NCI-H446 treated with DMSO at 0.1 percent for 48 hours (cell line): ENCODE measurements around the gene EXOC4.
"Not testable (repeated sequence)": the region's sequence is repeated elsewhere in the genome, so short reads cannot be mapped to it uniquely, and the experiment has no call there.

Source experiments
- DNase-seq: peaks from one replicate; lab custom pipeline; 2025; lab: John Stamatoyannopoulos, UW

Gene EXOC4

GRCh38 chr7:133315332-133316040, 62.6 kb downstream of the EXOC4 start:
- no peak for DNase-seq

DNA sequence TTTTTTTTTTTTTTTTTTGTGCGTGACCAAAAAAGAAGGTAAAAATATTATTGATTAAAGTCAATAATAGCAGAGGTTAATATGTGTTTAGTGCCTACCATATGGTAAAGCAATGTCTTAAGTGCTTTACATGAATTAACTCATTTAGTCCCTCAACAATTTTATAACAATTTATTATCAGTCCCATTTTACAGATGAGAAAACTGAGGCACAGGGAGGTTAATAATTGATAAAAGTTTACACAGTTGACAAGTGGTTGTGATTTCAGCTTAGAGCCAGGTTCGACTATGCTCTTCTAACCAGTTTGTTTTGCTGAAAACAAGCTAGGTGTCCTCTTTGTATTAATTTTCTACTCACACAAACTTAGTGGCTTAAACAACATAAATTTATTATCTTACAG, 67.0 kb downstream of the EXOC4 start:
- DNase-seq: no peak

DNA sequence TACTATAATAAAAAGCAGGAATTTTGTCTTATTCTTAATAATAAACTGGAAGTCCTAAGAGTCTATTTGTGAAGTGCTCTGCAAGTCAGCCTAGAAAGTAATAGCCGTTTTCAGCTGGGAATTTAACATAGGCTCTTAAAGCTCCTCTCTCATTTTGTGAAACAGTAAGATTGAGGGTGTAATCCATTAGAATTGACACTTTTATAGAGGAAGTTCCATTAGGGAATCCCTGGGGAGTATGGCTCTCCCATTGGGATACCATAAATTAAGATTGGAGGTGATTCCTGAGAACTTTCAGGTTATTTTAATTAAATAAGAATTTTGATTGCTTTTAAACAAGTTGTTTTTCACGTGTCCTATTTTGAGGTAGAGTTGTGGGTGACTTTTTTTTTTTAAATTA, 68.0 kb downstream of the EXOC4 start:
- DNase-seq: no peak

GRCh38 chr7:133321366-133321765, 68.5 kb downstream of the EXOC4 start:
- DNase-seq: not testable (repeated sequence)

DNA sequence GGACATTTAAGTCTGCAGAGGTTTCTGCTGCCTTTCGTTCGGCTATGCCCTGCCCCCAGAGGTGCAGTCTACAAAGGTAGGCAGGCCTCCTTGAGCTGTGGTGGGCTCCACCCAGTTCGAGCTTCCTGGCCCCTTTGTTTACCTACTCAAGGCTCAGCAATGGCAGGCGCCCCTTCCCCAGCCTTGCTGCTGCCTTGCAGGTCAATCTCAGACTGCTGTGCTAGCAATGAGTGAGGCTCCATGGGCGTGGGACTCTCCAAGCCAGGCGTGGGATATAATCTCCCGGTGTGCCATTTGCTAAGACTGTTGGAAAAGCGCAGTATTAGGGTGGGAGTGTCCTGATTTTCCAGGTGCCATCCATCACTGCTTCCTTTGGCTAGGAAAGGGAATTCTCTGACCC, 73.9 kb downstream of the EXOC4 start:
- not testable (repeated sequence) for DNase-seq

GRCh38 chr7:133328021-133328420, 75.1 kb downstream of the EXOC4 start:
- not testable (repeated sequence) for DNase-seq

DNA sequence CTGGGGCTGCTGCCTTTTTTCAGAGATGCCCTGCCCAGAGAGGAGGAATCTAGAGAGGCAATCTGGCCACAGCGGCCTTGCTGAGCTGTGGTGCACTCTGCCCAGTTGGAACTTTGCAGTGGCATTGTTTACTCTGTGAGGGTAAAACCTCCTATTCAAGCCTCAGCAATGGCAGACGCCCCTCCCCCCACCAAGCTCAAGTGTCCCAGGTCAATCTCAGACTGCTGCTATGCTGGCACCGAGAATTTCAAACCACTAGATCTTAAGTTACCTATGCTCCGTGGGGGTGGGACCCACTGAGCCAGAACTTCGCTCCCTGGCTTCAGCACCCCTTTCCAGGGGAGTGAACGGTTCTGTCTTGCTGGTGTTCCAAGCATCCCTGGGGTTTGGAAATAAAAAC, 77.2 kb downstream of the EXOC4 start:
- no peak for DNase-seq

- no peak for DNase-seq
Observed at GRCh38 chr7:133331861-133332260, 79.0 kb downstream of the EXOC4 start.

DNA sequence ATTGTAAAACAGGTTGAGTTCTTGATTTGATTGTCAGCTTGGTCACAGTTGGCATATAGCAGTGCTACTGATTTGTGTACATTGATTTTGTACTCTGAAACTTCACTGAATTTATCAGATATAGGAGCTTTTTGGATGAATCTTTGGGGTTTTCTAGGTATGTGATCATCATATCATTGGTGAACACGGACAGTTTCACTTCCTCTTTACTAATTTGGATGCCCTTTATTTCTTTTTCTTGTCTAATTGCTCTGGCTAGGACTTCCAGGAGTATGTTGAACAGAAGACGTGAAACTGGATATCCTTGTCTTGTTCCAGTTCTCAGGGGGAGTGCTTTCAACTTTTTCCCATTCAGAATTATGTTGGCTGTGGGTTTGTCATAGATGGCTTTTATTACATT, 86.9 kb downstream of the EXOC4 start:
- DNase-seq: no peak

DNA sequence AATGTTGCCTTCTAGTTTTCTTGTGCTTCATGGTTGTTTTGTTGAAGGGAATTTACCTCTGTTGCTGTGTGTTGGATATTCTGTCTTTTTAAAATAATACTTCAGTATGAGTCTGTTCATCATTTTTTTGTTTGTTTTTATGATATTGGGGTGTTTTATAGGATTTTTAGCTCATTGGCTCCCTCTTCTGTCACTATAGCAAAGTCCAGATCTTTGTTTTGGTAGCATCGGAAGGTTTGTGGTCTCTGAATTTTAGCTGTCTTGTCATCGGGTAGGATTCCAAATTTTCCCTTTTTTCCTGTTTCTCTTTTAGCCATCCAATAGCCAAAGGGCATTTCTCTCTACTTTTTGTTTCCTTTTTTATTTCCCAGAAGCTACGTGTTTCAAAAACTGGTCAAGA, 91.4 kb downstream of the EXOC4 start:
- DNase-seq: no peak

DNA sequence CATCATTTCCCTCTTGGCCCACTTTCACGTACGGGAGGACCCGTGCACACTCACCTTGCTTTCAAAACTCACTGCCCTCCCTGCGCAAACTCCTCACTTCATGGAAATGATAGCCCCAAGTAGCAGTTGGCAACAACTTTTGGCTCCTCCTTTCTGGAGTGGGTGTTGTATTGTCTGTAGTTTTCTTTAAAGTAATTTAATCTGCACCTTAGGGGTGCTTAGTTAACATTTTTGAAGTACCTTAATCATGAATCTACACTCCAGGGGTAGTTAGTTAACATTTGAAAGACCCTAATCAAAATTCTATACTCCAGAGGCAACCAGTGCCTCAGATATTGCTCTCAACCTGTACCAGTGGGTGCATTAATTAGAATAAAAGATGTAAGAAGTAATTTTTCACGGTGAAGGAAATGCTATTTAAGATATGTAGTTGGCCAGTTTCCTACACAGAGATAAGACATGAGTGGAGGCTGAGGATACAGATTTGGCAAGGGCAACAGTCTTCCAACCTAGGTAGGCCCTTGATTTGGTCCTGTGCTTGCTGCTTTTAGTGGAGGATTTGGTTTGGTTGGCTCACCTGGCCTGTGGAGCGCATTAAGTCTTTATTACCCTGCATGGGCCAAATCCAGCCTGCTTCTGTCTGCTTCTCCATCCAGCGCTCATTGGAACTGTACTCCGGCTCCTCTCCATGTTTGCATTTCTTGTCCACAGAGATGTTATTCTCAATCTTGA, 93.0 kb downstream of the EXOC4 start:
- DNase-seq: no peak

DNA sequence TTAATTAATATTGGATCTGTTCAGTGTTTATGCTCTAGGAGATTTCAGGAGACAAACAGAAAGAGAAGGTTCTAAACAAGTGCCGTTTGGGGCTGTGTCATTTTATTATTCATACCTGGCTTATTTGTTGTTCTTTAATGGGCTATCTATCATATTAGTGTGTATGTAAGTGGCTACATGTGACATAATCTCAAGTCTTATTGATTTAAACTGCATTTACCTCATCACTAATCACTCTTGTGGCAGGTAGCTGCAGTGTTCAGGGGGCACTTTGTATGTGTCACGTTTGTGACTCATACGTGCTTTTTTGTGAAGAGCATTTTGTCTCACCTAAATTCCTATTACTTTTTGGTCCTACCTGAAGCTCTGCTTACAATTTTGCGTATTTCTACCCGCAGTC, 95.4 kb downstream of the EXOC4 start:
- no peak for DNase-seq

DNA sequence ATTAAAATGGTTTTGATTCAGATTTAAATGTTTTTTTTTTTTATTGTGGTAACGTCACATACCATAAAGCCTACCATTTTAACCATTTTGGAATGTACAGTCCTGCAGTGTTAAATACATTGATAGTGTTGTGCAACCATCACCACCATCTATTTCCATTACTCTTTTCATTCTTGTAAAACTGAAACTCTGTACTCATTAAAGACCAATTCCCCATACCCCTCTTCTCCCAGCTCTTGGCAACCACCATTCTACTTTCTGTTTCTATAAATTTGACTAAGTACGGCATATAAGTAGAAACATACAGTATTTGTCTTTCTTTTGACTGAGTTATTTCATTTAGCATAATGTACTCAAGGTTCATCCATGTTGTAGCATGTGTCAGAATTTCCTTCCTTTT, 96.2 kb downstream of the EXOC4 start:
- DNase-seq: no peak

GRCh38 chr7:133352430-133352829, 99.6 kb downstream of the EXOC4 start:
- no peak for DNase-seq

GRCh38 chr7:133353775-133354174, 100.9 kb downstream of the EXOC4 start:
- DNase-seq: no peak

DNA sequence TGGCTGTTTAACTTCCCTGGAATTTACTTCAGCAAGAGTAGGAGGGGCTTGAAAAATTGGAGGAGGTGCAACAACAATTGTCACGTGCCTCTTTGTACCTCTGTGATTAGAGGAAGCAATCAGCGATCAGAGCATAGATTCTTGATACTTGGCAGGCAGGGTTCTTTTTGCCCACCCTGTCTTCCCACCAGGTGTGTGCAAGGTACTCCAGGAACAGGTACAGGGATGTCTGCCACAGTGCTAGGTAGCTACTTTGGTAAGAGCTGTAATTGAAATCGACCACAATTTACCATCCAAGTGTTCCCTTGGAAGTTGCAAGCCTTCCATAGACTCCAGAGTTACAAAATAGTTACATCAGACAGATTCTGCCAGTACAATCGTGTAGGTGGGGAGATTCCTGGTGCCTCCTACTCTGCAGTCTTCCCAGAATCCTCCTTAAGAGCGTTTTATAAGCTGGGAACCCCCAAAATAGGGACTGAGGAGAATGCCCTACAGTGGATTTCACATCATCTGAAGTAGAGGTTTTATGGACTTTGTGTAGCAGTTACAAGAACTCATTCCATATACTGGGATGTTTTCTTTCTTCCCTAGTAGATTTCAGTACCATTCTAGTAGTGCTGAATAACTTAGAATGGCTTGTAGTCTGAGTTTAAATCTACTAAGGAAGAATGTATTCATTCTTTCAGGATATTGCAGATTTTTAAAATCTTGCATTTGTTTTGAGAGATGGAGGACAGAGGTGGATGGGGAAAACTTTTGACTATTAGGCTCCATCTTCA, 101.9 kb downstream of the EXOC4 start:
- DNase-seq: no peak

- DNase-seq: no peak
Observed at GRCh38 chr7:133355325-133355708, 102.4 kb downstream of the EXOC4 start.

- DNase-seq: no peak
Observed at GRCh38 chr7:133355822-133356221, 102.9 kb downstream of the EXOC4 start.

DNA sequence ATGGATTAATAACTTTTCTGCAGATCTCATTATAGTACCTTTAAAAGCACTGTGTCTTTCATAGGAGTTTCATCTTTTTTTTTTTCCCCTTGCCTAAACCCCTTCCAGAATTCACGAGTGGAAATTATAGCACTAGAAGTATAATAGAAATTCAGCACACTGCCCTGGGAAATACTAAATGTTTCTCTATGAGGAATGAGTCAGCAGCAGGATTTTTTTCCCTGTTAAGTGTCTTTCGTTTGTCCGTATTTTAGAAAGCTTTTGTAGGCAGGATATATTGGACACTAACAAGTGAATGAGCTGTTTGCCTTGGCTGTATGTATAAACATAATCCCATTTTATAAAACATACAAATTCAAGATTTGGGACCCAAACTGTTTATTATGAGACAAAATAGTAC, 105.8 kb downstream of the EXOC4 start:
- no peak for DNase-seq

DNA sequence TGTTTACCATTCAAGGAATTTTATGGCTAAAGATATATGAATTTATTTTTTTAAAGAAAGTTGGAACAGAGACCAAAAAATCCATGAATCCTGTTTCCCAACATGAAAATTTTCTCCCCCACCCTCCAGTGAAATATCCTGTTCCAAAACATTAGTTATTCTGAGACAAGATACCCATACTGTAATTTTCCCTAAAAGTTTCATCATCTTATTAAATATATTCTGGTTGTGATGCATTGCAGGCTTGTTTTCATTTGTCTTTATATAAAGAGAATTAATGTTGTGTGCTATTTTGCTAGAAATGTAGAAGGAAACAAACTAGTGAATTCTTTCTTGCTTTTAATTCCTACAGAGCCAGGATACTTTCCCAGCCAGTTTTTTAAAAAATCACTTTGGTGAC, 106.6 kb downstream of the EXOC4 start:
- no peak for DNase-seq

DNA sequence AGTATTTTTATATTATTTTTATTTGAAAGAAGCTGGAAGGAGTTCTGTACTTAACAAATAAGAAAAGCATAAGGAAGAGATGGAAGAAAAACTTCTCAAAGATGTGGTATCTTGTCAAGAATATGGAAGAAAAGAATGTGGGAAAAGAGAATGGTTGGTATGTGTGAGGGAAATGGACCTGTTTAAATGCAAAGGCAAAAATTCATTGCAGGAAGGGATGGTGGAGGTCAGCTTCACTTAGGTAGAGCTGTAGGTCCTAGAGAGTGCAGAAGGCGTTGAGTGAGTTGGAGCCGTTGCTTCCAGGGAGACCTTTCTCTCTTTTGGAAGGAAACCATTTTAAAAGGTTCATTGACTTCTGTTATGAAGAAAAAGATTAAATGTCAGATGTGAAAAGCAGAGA, 107.3 kb downstream of the EXOC4 start:
- no peak for DNase-seq

DNA sequence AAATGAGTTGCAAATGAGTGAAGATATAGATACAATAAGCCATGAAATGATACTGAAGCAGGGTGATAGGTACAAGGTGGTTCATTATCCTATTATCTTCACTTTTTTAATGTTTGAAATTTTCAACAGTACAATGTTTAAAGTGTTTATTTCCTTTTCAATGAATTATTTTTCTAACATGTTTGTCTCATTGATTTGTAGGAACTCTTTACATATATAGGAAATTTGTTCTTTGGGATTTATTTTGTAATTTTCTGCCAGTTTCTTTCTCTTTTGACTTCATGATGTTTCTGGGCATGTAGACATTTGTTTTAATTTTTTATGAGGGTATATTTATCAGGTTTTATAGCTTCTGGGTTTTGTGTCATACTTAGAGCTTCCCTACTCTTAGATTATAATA, 108.9 kb downstream of the EXOC4 start:
- no peak for DNase-seq
